Small intestine (tissue), 7 donors: ENCODE measurements around the gene A3GALT2. TPM values are rescaled to one million over a fixed set of nuclear protein-coding genes. Genes with fewer than 3 reads are reported as not detected.
A peak's percentile ranks its signal among the peaks of the same experiment; 100 is the strongest.

Experiments used
- DNase-seq, 2 donors: peaks; one replicate each; pipeline versions ENCODE4 v3.0.0 to v3.0.0-alpha.2; 2013
- FAIRE-seq: peaks from 2 replicates; lab custom pipeline; 2012; peaks lifted over from hg19 to GRCh38; lab: Jason Lieb, UNC
- H3K27ac ChIP-seq, 3 donors: one replicate each; pipeline ENCODE4 v1.5.1; 2013; ENCODE audit warnings: low read length in 2 of 3, mild to moderate bottlenecking in 2 of 3, control low read depth in 1 of 3, inconsistent platforms in 1 of 3, low read depth in 1 of 3, moderate library complexity in 1 of 3
- H3K27me3 ChIP-seq, 3 donors: one replicate each; pipeline ENCODE4 v1.6.1; 2013; ENCODE audit warnings: low read length in 3 of 3, inconsistent platforms in 1 of 3; ENCODE audit not compliant: control insufficient read depth in 3 of 3, insufficient read depth in 3 of 3
- H3K36me3 ChIP-seq, 3 donors: one replicate each; pipeline ENCODE4 v1.6.1; 2013; ENCODE audit warnings: low read length in 3 of 3, inconsistent platforms in 1 of 3, low read depth in 1 of 3, mild to moderate bottlenecking in 1 of 3, moderate library complexity in 1 of 3; ENCODE audit not compliant: control insufficient read depth in 3 of 3, insufficient read depth in 2 of 3
- H3K4me1 ChIP-seq, 3 donors: one replicate each; pipeline ENCODE4 v1.6.1; 2013; ENCODE audit warnings: low read length in 2 of 3, inconsistent platforms in 1 of 3, low read depth in 1 of 3, mild to moderate bottlenecking in 1 of 3, moderate library complexity in 1 of 3; ENCODE audit not compliant: control insufficient read depth in 3 of 3, insufficient read depth in 2 of 3
- H3K4me3 ChIP-seq, 3 donors: one replicate each; pipeline ENCODE4 v1.5.1; 2013; ENCODE audit warnings: low read length in 3 of 3, control low read depth in 1 of 3, inconsistent platforms in 1 of 3, low read depth in 1 of 3, mild to moderate bottlenecking in 1 of 3, moderate library complexity in 1 of 3
- H3K9me3 ChIP-seq, 2 donors: one replicate each; pipeline ENCODE4 v1.6.1; 2013; ENCODE audit warnings: low read depth in 1 of 2, low read length in 1 of 2; ENCODE audit not compliant: control insufficient read depth in 2 of 2, insufficient read depth in 1 of 2
- WGBS, 3 donors: extraction: QIAGEN DNeasy Blood & Tissue Kit; methylation state at CpG; one replicate each; pipeline ENCODE4 v1.1.7; 2013; 5-methylcytosine and 5-hydroxymethylcytosine counted together
- polyA plus RNA-seq, 4 donors: library from polyadenylated mRNA; stranded (reverse) in 3 of 4; unstranded in 1 of 4; fragments of 200-250 nt in 3 of 4; fragments of 120-200 nt in 1 of 4; gene quantifications; one replicate each; pipeline versions ENCODE4 v1.2.1 to v1.2.3, GENCODE V29; 2013
- donor health status: healthy with polysubstance abuse.
- donor health status: control.
- donor health status: control.
- donor health status: Bipolar disorder and iron deficiency.
- donor health status: healthy.

Gene A3GALT2
- polyA plus RNA-seq, 4 donors: 0.04 TPM; not detected in 3

DNA sequence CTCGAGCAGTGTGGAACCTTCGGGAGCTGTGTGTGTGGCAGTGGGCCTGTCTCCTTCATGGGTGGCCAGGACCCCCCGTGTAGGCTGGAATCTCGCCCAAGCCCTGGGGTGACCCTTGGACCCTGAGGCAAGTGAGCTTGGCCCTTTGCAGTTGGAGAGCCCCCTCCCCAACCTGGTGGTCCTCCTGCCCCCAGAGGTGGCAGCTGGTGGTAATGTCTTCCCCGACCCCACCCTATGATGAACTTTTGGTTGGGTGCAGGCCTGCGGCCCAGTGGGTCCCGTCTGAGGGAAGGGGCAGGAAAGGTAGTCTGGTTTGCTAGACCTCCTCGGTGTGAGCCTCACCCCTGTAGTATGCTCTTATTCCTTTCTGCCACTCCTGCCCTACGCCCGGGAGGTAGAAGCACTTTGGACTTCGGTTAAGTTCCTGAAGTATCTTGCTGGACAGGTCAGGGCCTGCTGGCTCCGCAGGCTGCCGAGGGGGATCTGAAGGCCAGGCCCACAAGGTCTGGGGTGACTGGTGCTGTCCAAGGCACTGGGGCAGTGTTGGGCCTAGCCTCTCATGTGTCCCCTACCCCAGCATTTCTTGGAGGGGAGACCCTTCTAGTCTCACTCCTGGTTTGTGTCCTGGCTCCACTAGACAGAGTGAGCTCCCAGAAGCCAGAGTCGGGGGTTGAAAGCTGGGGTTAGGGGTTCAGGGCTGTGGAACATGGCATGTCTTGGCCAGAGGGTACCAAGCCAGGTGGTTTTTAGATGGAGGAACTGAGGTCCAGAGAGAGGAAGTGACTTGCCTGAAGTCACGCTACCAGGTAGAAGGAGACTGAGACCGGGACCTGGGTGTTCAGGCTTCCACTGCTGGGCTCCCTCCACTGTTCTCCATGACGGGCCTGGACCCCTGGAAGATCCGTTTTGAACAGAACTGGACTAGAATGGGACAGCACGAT is 62.9 kb downstream of the A3GALT2 start:
- peak; percentile 66 to 76 for DNase-seq
- H3K27ac ChIP-seq: peak overlapping the region in 2 of 3 donors; percentile 80 to 81
- 36 to 44% (median 38%) methylated on average over 18 to 19 of the region's 19 CpGs for WGBS, 3 donors
- peaks cover 0 to 23% (median 0%) of the 10 kb centered on the region in 3 donors for H3K36me3 ChIP-seq
- no peaks in the 10 kb centered on the region for H3K9me3 ChIP-seq
- FAIRE-seq: no peak
- H3K4me3 ChIP-seq: peak overlapping the region; percentile 3 to 86 (median 62)
- no peaks in the 10 kb centered on the region for H3K27me3 ChIP-seq
- peaks cover 11 to 26% (median 18%) of the 10 kb centered on the region in 3 donors for H3K4me1 ChIP-seq

DNA sequence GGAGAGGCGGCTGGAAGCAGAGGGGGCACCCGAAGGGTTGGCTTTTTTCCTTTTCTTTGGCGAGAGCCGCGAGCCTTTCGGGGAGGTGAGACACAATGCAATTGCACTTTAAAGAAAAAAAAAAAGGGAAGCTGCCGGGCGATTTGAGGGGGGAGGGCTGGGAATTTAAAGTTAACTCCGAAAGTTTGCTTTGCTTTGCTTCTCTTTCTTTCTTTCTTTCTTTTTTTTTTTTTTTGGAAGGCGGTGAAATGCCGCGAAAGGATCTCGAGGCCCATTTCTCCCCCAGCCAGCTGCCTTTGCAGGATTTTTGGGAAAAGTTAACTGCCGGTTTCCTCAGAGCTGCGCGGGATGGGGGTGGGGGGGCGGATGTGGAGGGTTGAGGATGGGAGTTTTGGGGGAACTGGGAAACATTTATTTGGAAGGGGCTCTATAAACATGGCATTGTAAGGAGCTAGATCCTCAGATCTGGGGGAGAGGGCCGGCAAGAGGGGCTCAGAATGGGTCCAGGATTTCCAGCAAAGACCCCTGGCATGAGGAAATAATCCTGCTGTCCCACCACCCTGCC is 63.6 kb downstream of the A3GALT2 start:
- WGBS, 3 donors: 0 to 3% (median 1%) methylated on average over 16 to 18 of the region's 18 CpGs

More for the DNA sequence above, 63.6 kb downstream of the A3GALT2 start:
- no peaks in the 10 kb centered on the region for H3K9me3 ChIP-seq
- H3K36me3 ChIP-seq: peaks cover 0 to 17% (median 0%) of the 10 kb centered on the region in 3 donors
- H3K4me3 ChIP-seq: peak overlapping the region; percentile 62 to 86 (median 76)
- H3K27ac ChIP-seq: peak overlapping the region; percentile 57 to 81 (median 80)
- FAIRE-seq (no peak), DNase-seq (no peak)
- H3K27me3 ChIP-seq: no peaks in the 10 kb centered on the region
- peaks cover 11 to 26% (median 18%) of the 10 kb centered on the region in 3 donors for H3K4me1 ChIP-seq

Other genes starting within 250 kb of the A3GALT2 start
- gene AZIN2, start 239.9 kb downstream of the A3GALT2 start, polyA plus RNA-seq: 1 to 10 TPM in 3 of 4 donors, not detected in 1; 1.1 to 1.6 (median 1.5) TPM
- 1 to 10 TPM; 2.4 to 3.6 (median 2.8) TPM for gene TRIM62, start 139.1 kb downstream of the A3GALT2 start, polyA plus RNA-seq
- gene ZNF362, start 64.6 kb downstream of the A3GALT2 start, polyA plus RNA-seq: 10 to 100 TPM in 2 of 4 donors, 1 to 10 TPM in 2; 3.1 to 27.1 (median 8.1) TPM
- gene PHC2, start 110.0 kb upstream of the A3GALT2 start, polyA plus RNA-seq: 100 to 1,000 TPM in 1 of 4 donors, 10 to 100 TPM in 3; 41.2 to 110 (median 47.8) TPM
- 1 to 10 TPM; 1.6 to 3.1 (median 2.0) TPM for gene ZSCAN20, start 151.5 kb upstream of the A3GALT2 start, polyA plus RNA-seq